NCI-H1417 (cell line): ENCODE data around the gene CXCL1.

ENCODE experiments used
- DNase-seq, 3 experiments: peaks; one replicate each; lab custom pipeline; 2025; lab: John Stamatoyannopoulos, UW

CXCL1 gene

GRCh38 chr4:73851293-73851692 is 17.9 kb upstream of the CXCL1 start:
- no peak for DNase-seq

DNA sequence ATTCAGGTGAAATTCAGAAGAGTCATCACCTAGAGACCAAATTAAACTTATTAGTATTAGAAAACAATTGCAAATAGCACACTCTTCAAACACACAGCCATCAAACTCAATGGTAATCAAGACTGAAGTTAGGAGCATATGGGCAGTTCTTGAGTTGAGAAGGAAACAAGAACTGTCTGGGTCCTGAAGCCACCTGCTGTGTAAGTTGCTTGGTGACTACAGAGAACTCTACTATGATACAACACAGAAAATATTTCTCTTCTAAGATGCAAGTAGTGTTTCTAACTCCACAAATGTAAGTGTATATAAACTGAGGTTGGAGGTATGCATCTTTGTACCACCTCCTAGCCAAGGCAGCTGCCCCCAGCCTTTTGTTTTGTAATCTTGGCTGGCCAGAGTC is 16.4 kb upstream of the CXCL1 start:
- DNase-seq = no peak

DNA sequence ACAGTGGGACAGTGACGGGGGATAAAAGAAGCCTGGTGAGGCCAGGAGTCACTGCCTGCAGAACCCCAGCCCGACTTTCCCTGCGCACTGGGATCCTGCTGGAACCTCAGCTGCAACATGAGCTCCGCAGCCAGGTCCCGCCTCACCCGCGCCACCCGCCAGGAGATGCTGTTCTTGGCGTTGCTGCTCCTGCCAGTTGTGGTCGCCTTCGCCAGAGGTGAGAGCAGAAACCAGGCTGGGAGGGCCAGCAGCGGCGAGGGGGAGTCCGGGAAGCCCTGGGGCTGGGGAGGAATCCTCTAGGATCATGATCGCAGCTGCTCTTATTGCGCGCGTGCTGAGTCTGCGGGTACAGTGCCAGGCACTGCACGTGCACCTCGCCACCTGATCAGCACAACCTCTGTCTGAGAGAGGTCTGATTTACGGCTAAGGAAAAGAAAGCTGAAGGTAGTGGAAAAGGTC is 15.9 kb upstream of the CXCL1 start, which contains the start of gene PF4V1:
TSS of gene PF4V1 (plus strand) at position 51 of the 459 bp plus-strand sequence. CDS start at position 118, 67 bp downstream.
- no peak for DNase-seq

GRCh38 chr4:73853718-73854473 is 15.3 kb upstream of the CXCL1 start:
- no peak for DNase-seq

- no peak for DNase-seq
These were observed 13.8 kb upstream of the CXCL1 start for GRCh38 chr4:73855406-73855805.

GRCh38 chr4:73856518-73856917 is 12.7 kb upstream of the CXCL1 start:
- DNase-seq = no peak

DNA sequence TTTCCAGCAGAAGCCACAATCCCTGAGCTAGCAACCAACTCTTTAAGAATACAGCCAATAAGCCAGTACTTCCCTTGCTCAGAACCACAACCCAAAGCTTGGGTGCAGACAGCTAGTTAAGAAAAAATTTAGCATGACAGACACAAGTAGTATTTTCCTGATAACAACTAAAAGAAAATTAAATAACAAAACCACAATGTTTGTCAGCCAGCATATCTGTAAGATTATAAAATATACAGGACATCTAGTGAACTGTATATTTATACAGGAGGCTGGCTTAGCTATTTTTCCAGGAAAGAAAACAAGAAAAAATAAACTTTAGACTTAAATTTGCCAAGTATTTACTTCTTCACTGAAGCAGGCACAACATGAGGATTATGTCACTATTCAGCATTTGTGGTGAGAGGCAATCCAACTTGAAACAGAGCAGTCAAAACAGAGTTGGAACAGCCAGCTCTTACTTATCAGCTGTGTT is 9.5 kb upstream of the CXCL1 start:
- no peak for DNase-seq

DNA sequence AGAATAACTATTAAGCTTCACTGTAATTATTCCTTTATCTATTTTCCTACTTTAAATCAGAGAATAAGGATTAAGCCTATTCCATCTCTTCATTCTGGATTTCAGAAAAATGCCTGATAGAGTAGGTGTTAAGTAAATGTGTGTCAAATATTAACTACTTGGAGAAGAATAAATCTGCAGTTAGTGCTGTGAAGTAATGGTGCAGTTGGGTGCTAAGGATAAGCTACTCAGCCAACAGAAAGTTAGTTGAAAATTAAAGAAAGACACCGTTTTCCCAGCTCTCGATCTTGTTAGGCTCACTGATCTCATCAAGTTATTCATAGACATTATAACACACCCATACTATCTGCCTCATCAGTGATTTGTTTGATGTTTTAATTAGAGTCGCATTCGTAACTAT is 9.0 kb upstream of the CXCL1 start:
- DNase-seq = no peak

GRCh38 chr4:73860917-73861316 is 8.3 kb upstream of the CXCL1 start:
- DNase-seq = no peak

- no peak for DNase-seq
These were observed 6.9 kb upstream of the CXCL1 start for GRCh38 chr4:73862322-73862721.

- DNase-seq = peak; percentile 3 to 46 (median 27)
These were observed 4.8 kb upstream of the CXCL1 start for GRCh38 chr4:73864365-73864764.

GRCh38 chr4:73864961-73865360 is 4.2 kb upstream of the CXCL1 start:
- DNase-seq = no peak

DNA sequence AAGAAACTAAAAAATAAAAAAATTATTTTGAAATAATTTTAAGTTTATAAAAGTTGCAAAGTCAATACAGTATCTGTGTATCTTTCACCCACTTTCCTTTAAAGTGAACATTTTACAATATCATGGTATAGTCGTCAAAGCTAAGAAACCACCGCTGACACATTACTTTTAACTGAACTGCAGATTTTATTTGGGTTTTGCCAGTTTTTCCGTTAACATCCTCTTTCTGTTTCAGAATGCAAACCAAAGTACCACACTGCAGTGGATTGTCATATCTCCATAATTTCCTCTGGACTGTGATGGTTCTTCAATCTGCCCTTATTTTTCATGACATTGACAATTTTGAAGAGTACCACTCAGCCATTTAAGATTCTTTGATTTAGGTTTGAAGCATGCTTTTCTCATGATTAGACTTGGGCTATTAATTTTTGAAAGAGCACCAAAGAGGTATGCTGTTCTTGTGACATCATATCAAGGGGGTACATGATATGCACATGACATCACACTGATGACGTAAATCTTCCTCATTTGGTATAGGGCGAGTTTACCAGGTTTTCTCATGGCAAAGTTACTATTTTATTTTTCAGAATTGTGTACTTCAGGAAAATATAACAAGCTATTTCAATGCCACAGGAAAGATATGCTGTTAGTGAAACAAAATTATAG is 3.6 kb upstream of the CXCL1 start:
- no peak for DNase-seq

DNA sequence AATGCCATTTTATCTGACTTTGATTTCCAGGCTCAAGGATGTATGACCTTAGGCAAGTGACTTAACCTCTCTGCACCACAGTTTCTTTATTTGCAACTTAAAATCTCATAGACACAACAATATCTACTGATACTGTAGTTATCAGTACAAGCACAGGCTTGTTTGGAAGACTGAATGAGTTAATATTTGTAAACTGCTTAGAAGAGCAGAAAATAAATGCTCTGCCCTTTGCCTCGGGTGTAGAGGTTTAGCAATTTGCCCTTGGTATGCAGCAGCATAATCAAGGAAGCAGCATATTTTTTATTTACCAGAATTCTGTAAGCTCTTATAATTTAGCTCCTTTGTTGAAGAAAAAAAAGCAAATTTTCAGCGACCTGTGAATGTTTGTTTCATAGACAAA is 2.9 kb upstream of the CXCL1 start:
- DNase-seq = no peak

DNA sequence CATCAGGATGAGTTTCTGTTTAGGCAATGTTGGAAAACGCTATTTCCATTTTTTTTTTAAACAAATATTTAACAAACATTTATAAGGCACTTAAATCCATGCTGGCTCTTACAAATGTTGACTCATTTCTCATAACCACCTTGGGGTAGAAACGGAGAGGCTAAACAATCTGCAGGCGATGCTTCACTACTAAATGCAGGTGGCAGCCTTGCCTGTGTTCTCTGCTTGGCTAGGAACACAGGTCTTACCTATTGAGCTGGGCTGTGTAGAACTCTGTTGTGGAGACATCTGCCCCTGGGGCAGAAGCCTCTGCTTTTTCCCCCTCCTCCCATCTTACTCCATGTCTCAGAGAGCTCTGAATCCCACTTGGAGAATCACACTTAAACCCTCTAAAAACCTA is 1.4 kb upstream of the CXCL1 start:
- peak in 2 of 3 experiments; percentile 2 to 15 for DNase-seq

DNA sequence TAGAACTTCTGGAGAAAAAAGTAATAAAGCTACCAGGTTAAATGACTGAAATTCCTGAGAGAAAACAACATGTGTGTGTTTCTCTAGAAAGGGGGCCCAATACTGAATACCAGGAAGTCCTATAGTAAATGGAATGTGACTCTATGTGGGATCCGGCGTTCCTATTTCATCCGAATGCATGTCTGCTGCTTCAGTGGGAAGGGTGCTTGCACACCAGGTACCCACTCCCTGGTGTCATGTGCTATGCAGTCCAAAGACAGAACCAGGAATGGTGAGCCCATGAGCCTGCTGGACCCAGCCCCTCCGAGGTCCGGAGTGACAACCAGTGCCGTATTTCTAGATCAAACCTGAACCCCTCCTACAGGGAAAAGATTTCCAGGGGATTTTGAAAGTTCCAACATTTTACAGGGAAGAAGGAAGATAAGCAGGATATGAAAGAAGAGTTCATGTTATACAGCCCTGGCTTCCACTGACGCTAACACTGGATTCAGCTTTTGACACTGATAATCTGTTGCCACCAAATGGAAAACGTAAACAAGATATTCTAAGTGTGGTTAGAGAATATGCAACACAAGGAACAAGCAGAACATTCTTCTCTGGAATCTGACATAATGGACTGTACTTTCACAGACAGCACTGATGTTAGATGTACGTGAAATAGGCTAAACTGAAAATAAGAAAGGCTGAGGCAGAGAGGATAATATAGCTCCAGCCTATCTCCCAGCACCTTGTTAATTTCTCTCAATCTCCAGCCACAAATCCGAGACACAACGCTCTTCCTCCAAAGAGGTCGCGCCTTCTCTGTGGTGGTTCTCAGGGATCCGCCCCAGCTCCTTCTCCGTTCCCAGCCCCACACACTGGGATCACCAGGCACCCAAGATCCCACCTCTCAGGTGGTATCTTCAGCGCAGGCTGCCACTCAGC is 725 bp upstream of the CXCL1 start:
- no peak for DNase-seq

DNA sequence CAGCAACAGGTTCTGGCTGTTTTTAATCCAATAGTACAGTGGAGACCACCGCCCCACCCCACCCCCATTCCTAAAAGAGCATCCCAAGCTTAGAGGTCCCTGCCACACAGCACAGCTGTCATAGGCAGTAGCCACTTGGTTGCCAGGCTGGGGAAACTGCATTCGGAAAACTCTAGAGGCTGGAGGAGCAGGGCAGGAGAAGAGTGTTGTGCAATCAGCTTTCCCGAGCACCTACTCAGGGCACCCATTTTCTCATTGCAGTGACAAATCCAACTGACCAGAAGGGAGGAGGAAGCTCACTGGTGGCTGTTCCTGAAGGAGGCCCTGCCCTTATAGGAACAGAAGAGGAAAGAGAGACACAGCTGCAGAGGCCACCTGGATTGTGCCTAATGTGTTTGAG is 1.1 kb downstream of the CXCL1 start:
- peak in 1 of 3 experiments; percentile 20 for DNase-seq

- DNase-seq = no peak
These were observed 1.6 kb downstream of the CXCL1 start for GRCh38 chr4:73870768-73871167.

- no peak for DNase-seq
These were observed 2.5 kb downstream of the CXCL1 start for GRCh38 chr4:73871511-73872310.

GRCh38 chr4:73872316-73873108 is 3.3 kb downstream of the CXCL1 start:
- DNase-seq = no peak

- DNase-seq = no peak
These were observed 5.2 kb downstream of the CXCL1 start for GRCh38 chr4:73874386-73874785.
